Vagina (tissue), 2 donors: ENCODE results near the gene SLC8A1. TPM values are rescaled to one million over a fixed set of nuclear protein-coding genes. Genes with fewer than 3 reads are reported as not detected.

ENCODE experiments used
- DNase-seq, 2 donors: peaks; one replicate each; pipeline ENCODE4 v3.0.0-alpha.2; 2017; ENCODE audit errors: extremely low spot score in 2 of 2
- H3K27ac ChIP-seq: fragments of 200-600 bp; sonication (generic); one replicate; pipeline ENCODE4 v1.5.1; 2019
- H3K27me3 ChIP-seq: fragments of 200-600 bp; sonication (generic); one replicate; pipeline ENCODE4 v1.5.1; 2019
- H3K36me3 ChIP-seq, 2 donors: fragments of 200-600 bp; sonication (generic); one replicate each; pipeline ENCODE4 v1.5.1; 2017 to 2019
- H3K4me1 ChIP-seq: fragments of 200-600 bp; sonication (generic); one replicate; pipeline ENCODE4 v1.5.1; 2019
- H3K4me3 ChIP-seq, 2 donors: fragments of 200-600 bp; sonication (generic); 1 replicate in 1 of 2; 2 replicates in 1 of 2; pipeline ENCODE4 v1.5.1; 2016 to 2019
- H3K9me3 ChIP-seq: fragments of 200-600 bp; sonication (generic); one replicate; pipeline ENCODE4 v1.5.1; 2019
- POLR2A ChIP-seq, 2 donors: fragments of 450-650 bp; IDR thresholded peaks; one replicate each; pipeline ENCODE4 v1.6.1; 2017; ENCODE audit warnings: antibody characterized with exemption in 2 of 2, mild to moderate bottlenecking in 2 of 2, moderate library complexity in 2 of 2
- POLR2AphosphoS5 ChIP-seq, 2 donors: sonication (generic); formaldehyde crosslinking; IDR thresholded peaks; one replicate each; pipeline ENCODE4 v1.9.0; 2017; ENCODE audit warnings: antibody characterized with exemption in 2 of 2, mild to moderate bottlenecking in 2 of 2, low read depth in 1 of 2; ENCODE audit not compliant: insufficient read depth in 1 of 2
- intact Hi-C: fragments of 100-400 bp; cut with DNase I; formaldehyde crosslinking; loops from one replicate; pipeline ENCODE4 v1.15.1; 2023
- total RNA-seq: library from RNA; depleted of rRNA; stranded (reverse); fragments of >200 nt; gene quantifications from one replicate; pipeline ENCODE4 v1.2.3, GENCODE V29; 2016
- TF ChIP-seq, protein P1 (sequence below), 3 experiments: fragments of 450-650 bp in 2 of 3; fragments of 200-600 bp in 1 of 3; sonication (generic) in 1 of 3; IDR thresholded peaks; one replicate each; pipeline ENCODE4 v1.5.1; 2017 to 2019; ENCODE audit warnings: antibody characterized with exemption in 3 of 3, mild to moderate bottlenecking in 2 of 3, moderate library complexity in 2 of 3

The SLC8A1 gene
- total RNA-seq, 1 donor from 2014 or later: 40.8 TPM

DNA sequence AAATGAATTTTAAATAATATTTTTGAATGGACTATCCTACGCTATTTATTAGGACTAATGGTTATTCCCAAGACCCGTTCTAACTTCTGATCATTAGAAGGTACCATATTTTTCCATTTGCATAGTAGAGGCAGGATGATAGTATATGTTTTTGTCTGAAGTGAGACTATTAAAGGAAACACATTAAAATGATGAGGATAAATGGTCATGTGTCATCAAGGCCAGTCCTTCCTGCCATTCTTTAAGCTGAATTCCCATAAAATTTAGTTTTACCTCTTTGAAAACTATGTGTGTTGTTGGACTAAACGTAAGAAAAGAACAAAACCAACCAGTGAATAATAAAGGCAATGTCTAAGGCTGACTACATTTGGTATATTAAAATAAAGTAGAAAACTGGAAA lies 121.8 kb downstream of the SLC8A1 start:
- H3K9me3 ChIP-seq: no peaks in the 10 kb centered on the region
- H3K4me1 ChIP-seq: peaks cover 8% of the 10 kb centered on the region
- H3K27me3 ChIP-seq: no peaks in the 10 kb centered on the region
- TF ChIP-seq POLR2AphosphoS5 (IDR thresholded peaks at IDR 0.05; ENCODE audit: insufficient read depth in 1 of 2, low read depth in 1 of 2) (no peak), POLR2A (IDR thresholded peaks at IDR 0.05) (no peak)
- TF ChIP-seq, protein P1, sequence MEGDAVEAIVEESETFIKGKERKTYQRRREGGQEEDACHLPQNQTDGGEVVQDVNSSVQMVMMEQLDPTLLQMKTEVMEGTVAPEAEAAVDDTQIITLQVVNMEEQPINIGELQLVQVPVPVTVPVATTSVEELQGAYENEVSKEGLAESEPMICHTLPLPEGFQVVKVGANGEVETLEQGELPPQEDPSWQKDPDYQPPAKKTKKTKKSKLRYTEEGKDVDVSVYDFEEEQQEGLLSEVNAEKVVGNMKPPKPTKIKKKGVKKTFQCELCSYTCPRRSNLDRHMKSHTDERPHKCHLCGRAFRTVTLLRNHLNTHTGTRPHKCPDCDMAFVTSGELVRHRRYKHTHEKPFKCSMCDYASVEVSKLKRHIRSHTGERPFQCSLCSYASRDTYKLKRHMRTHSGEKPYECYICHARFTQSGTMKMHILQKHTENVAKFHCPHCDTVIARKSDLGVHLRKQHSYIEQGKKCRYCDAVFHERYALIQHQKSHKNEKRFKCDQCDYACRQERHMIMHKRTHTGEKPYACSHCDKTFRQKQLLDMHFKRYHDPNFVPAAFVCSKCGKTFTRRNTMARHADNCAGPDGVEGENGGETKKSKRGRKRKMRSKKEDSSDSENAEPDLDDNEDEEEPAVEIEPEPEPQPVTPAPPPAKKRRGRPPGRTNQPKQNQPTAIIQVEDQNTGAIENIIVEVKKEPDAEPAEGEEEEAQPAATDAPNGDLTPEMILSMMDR (IDR thresholded peaks at IDR 0.05): no peak
- no peaks in the 10 kb centered on the region for H3K36me3 ChIP-seq
- no peak overlapping the region for H3K27ac ChIP-seq
- intact Hi-C loops: no loop called here
- H3K4me3 ChIP-seq: no peak overlapping the region
- no peak for DNase-seq

DNA sequence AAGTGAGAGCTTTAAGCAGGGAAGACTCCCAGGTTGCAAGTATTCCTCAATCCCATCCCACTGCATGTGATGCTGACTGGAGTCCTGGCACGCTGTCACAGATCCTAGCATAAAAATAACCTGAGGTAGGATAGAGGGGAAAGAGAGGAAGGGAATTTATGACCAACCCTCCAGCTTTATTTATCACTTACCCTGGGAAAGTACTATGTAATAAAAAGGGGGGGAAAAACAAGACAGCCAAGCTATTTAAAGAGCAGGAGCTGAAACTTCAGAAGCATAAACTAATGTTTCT lies 122.2 kb downstream of the SLC8A1 start:
- Histone ChIP-seq H3K9me3 (no peaks in the 10 kb centered on the region), H3K27ac (no peak overlapping the region), H3K4me3 (no peak overlapping the region), H3K27me3 (no peaks in the 10 kb centered on the region), H3K36me3 (no peaks in the 10 kb centered on the region), H3K4me1 (peaks cover 8% of the 10 kb centered on the region)
- intact Hi-C loops: no loop called here
- TF ChIP-seq, protein P1 (IDR thresholded peaks at IDR 0.05): no peak
- TF ChIP-seq POLR2AphosphoS5 (IDR thresholded peaks at IDR 0.05; ENCODE audit: insufficient read depth in 1 of 2, low read depth in 1 of 2): peak in 1 of 2 donors; percentile 25
- no peak for DNase-seq

DNA sequence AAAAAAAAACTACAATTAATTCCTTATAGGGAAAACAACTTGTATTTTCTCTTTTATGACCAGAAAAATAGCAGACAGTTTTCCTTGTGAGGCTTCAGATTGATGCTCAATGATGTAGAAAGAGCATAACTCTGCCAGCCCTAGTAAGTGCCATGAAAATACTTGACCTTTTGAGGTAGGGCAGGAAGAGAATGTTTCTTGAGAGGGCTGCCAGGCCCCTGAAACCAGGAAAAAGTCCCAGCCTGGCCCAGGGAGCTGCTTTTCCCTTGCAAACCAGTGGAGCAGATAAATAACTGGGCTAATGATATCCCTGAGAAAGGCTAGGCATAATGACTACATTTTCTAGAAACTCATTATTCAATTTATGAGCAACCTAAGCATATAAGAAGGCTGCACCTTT lies 126.8 kb downstream of the SLC8A1 start:
- no peaks in the 10 kb centered on the region for H3K27me3 ChIP-seq
- no peaks in the 10 kb centered on the region for H3K36me3 ChIP-seq
- no peaks in the 10 kb centered on the region for H3K4me1 ChIP-seq

DNA sequence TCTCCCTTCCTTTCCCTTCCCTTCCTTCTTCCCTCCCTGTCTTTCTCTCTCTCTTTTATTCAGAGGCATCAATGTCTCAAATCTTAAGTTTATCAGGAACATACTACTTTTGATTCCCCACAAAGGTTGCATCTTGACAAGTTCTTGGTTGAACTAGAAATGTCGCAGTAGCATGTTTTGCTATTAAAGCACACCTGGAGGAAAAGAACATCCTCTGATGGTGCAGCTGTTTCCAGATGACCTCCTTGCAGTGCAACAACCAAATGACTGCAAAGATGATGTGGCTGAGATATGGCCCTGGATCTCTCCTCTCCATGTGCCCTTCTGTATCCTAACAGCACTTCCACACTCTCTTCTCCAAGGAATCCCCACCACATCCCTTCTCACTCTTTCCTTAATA lies 127.2 kb downstream of the SLC8A1 start:
- H3K27ac ChIP-seq: no peak overlapping the region
- H3K9me3 ChIP-seq: no peaks in the 10 kb centered on the region
- no peak overlapping the region for H3K4me3 ChIP-seq
- no peaks in the 10 kb centered on the region for H3K36me3 ChIP-seq
- H3K4me1 ChIP-seq: no peaks in the 10 kb centered on the region
- intact Hi-C loops: no loop called here
- TF ChIP-seq POLR2A (IDR thresholded peaks at IDR 0.05): no peak
- TF ChIP-seq, protein P1 (IDR thresholded peaks at IDR 0.05): no peak
- DNase-seq: no peak
- H3K27me3 ChIP-seq: no peaks in the 10 kb centered on the region

More for the DNA sequence above, 126.8 kb downstream of the SLC8A1 start:
- DNase-seq: no peak
- Histone ChIP-seq H3K4me3 (no peak overlapping the region), H3K27ac (no peak overlapping the region), H3K9me3 (no peaks in the 10 kb centered on the region)
- intact Hi-C loops: no loop called here
- TF ChIP-seq POLR2AphosphoS5 (IDR thresholded peaks at IDR 0.05; ENCODE audit: insufficient read depth in 1 of 2, low read depth in 1 of 2) (no peak), POLR2A (IDR thresholded peaks at IDR 0.05) (no peak)
- TF ChIP-seq, protein P1 (IDR thresholded peaks at IDR 0.05): no peak

DNA sequence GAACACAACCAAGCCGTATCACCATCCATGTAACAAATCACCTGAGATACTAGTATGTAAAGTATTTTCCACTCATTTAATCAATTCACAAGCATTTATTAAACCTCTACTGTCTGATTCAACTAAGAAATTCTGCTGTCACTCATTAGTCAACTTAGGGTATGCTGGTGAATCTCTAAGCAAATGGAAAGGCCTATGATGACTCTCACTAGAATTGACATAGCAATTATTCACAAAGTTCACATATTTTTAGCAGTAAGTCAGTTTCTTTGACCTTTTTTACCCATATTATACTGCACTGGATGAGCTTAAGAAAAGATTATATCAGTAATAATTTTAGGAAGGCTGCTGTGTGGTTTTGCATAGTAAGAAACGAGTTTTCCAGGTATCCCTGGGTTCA lies 130.1 kb downstream of the SLC8A1 start:
- intact Hi-C loops: no loop called here
- no peak for TF ChIP-seq POLR2AphosphoS5 (IDR thresholded peaks at IDR 0.05; ENCODE audit: insufficient read depth in 1 of 2, low read depth in 1 of 2)
- TF ChIP-seq POLR2A (IDR thresholded peaks at IDR 0.05): no peak
- TF ChIP-seq, protein P1 (IDR thresholded peaks at IDR 0.05): no peak
- no peaks in the 10 kb centered on the region for H3K36me3 ChIP-seq
- no peak overlapping the region for H3K4me3 ChIP-seq
- no peaks in the 10 kb centered on the region for H3K9me3 ChIP-seq
- no peak for DNase-seq
- no peak overlapping the region for H3K27ac ChIP-seq
- H3K27me3 ChIP-seq: no peaks in the 10 kb centered on the region
- no peaks in the 10 kb centered on the region for H3K4me1 ChIP-seq
